GM12878 (cell line): Measurements from ENCODE around the gene RAC3.

Experiments
- CHD1 ChIP-seq: IDR thresholded peaks from 2 replicates; pipeline ENCODE4 v1.6.1; 2012; ENCODE audit warnings: low read depth, low read length, improper control_type of control experiment
- EP300 ChIP-seq, 2 experiments: fragments of 150-350 bp in 1 of 2; IDR thresholded peaks; 2 replicates each; pipeline ENCODE4 v1.6.1; 2011 to 2012; ENCODE audit warnings: low read depth in 2 of 2, low read length in 2 of 2, borderline replicate concordance in 1 of 2, improper control_type of control experiment in 1 of 2, inconsistent platforms in 1 of 2; ENCODE audit not compliant: control insufficient read depth in 1 of 2
- MTA2 ChIP-seq: fragments of 450-650 bp; IDR thresholded peaks from 2 replicates; pipeline ENCODE4 v1.6.1; 2016; ENCODE audit warnings: low read depth, mild to moderate bottlenecking, moderate library complexity
- ZNF274 ChIP-seq: IDR thresholded peaks from one replicate; pipeline ENCODE4 v1.8.0; 2011; ENCODE audit not compliant: insufficient read length, insufficient read depth
- TF ChIP-seq, protein P1 (sequence below): IDR thresholded peaks from 2 replicates; pipeline ENCODE4 v1.6.1; 2011; ENCODE audit warnings: low read depth, mild to moderate bottlenecking, low read length, moderate library complexity, borderline replicate concordance; ENCODE audit errors: extremely low read depth

DNA sequence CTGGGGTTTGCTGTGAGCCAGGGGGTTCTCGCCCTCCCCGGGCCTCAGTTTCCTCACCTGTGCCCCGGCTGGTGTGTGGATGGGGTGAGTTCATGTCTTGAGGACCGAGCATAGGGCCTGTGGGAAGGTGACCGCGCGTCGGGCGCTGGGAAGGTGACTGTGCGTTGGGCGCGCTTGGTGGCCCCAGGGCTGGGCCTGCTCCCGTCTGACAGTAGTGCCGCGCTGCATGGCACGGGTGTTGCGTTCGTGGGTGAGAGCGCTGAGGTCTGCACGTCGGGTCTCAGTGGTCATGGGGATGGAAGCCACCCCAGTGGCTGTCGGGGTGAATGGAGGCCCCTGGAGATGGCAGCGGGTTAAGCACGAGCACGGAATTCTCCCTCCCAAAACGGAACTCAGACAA, 44.9 kb upstream of the RAC3 start:
- TF ChIP-seq MTA2 (no peak), CHD1 (no peak), EP300 (IDR thresholded peaks at IDR 0.05; ENCODE audit: borderline replicate concordance in 1 of 2, control insufficient read depth in 1 of 2, low read depth in 2 of 2, low read length in 2 of 2) (no peak), ZNF274 (no peak)
- TF ChIP-seq, protein P1, sequence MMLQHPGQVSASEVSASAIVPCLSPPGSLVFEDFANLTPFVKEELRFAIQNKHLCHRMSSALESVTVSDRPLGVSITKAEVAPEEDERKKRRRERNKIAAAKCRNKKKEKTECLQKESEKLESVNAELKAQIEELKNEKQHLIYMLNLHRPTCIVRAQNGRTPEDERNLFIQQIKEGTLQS = no peak
